ENCODE data around the gene MED31. TPM values are rescaled to one million over a fixed set of nuclear protein-coding genes. Genes with fewer than 3 reads are reported as not detected.
"Not testable (repeated sequence)": the region's sequence is repeated elsewhere in the genome, so short reads cannot be mapped to it uniquely, and the experiment has no call there.

The MED31 gene
- polyA plus RNA-seq, 1 donor = 16.5 TPM

DNA sequence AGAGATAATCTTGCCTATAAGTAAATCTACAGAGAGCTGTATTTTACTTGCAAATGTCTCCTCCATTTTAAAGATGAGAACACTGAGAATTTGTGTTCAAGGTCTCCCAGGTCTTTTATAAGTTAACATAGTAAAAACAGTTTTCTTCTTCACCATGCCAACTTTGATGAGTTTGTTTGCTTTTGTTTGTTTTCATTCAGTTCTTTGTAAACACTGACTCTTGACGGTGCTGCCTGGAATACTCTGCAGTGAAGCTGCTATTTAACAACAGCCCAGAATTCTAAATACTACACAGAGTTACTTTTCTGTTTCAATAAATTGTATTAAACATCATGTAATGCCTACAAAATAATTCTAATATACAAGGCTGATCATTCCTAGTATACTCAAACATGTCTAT lies 53.7 kb downstream of the MED31 start:
- no CpG with 5 or more reads among the region's 1 CpG for WGBS (ENCODE audit: insufficient coverage, low lambda C conversion rate)
- Histone ChIP-seq H3K4me3 (ENCODE audit: low read length) (no peak overlapping the region), H3K36me3 (ENCODE audit: control insufficient read depth, insufficient read depth, low read length) (peaks cover 60% of the 10 kb centered on the region), H3K27me3 (ENCODE audit: control insufficient read depth, insufficient read depth, low read length) (no peaks in the 10 kb centered on the region), H3K9me3 (ENCODE audit: control insufficient read depth, low read depth, low read length) (no peaks in the 10 kb centered on the region), H3K4me1 (ENCODE audit: control insufficient read depth, insufficient read depth, low read length) (no peaks in the 10 kb centered on the region), H3K27ac (ENCODE audit: low read length) (no peak overlapping the region)
- DNase-seq = no peak

GRCh38 chr17:6596941-6597340 lies 54.5 kb downstream of the MED31 start:
- Histone ChIP-seq H3K9me3 (ENCODE audit: control insufficient read depth, low read depth, low read length) (no peaks in the 10 kb centered on the region), H3K4me3 (ENCODE audit: low read length) (no peak overlapping the region), H3K27ac (ENCODE audit: low read length) (no peak overlapping the region), H3K27me3 (ENCODE audit: control insufficient read depth, insufficient read depth, low read length) (no peaks in the 10 kb centered on the region), H3K36me3 (ENCODE audit: control insufficient read depth, insufficient read depth, low read length) (peaks cover 54% of the 10 kb centered on the region), H3K4me1 (ENCODE audit: control insufficient read depth, insufficient read depth, low read length) (no peaks in the 10 kb centered on the region)
- no peak for DNase-seq
- WGBS (ENCODE audit: insufficient coverage, low lambda C conversion rate) = 100% methylated on average over 2 of the region's 4 CpGs

DNA sequence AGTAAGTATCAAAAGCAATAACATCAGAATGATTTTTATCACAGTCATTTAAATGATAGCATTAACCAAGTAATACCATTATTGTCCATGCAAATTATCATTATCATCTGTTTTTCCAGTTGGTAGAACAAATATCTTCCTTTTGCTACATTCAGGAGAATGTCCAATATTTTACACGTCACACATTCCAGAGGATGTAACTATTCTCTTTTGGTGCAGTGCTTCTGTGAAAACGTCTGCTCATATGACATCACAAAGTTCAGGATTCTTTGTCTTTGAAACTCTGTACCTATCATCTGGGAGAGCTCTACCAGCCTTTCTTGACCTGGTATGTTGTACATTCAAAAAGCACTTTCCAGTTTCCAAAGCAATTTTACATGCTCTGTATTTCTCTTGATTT lies 54.9 kb downstream of the MED31 start:
- WGBS (ENCODE audit: insufficient coverage, low lambda C conversion rate) = no CpG with 5 or more reads among the region's 2 CpGs
- DNase-seq = no peak
- no peaks in the 10 kb centered on the region for H3K4me1 ChIP-seq (ENCODE audit: control insufficient read depth, insufficient read depth, low read length)
- H3K27me3 ChIP-seq (ENCODE audit: control insufficient read depth, insufficient read depth, low read length) = no peaks in the 10 kb centered on the region
- H3K9me3 ChIP-seq (ENCODE audit: control insufficient read depth, low read depth, low read length) = no peaks in the 10 kb centered on the region
- no peak overlapping the region for H3K4me3 ChIP-seq (ENCODE audit: low read length)
- peaks cover 57% of the 10 kb centered on the region for H3K36me3 ChIP-seq (ENCODE audit: control insufficient read depth, insufficient read depth, low read length)
- no peak overlapping the region for H3K27ac ChIP-seq (ENCODE audit: low read length)

GRCh38 chr17:6596081-6596480 lies 55.3 kb downstream of the MED31 start:
- WGBS (ENCODE audit: insufficient coverage, low lambda C conversion rate) = 100% methylated on average over 1 of the region's 7 CpGs
- Histone ChIP-seq H3K27me3 (ENCODE audit: control insufficient read depth, insufficient read depth, low read length) (no peaks in the 10 kb centered on the region), H3K9me3 (ENCODE audit: control insufficient read depth, low read depth, low read length) (no peaks in the 10 kb centered on the region), H3K4me1 (ENCODE audit: control insufficient read depth, insufficient read depth, low read length) (no peaks in the 10 kb centered on the region), H3K36me3 (ENCODE audit: control insufficient read depth, insufficient read depth, low read length) (peaks cover 55% of the 10 kb centered on the region), H3K4me3 (ENCODE audit: low read length) (no peak overlapping the region), H3K27ac (ENCODE audit: low read length) (no peak overlapping the region)
- DNase-seq = no peak

DNA sequence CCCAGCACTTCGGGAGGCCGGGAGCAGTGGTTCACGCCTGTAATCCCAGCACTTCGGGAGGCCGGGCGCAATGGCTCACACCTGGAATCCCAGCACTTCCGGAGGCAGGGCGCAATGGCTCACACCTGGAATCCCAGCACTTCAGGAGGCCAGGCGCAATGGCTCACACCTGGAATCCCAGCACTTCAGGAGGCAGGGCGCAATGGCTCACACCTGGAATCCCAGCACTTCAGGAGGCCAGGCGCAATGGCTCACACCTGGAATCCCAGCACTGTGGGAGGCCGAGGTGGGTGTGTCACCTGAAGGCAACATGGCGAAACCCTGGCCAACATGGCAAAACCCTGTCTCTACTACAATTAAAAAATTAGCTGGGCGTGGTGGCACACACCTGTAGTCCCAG lies 58.0 kb downstream of the MED31 start:
- DNase-seq; H3K4me1 ChIP-seq (ENCODE audit: control insufficient read depth, insufficient read depth, low read length); H3K4me3 ChIP-seq (ENCODE audit: low read length); H3K27me3 ChIP-seq (ENCODE audit: control insufficient read depth, insufficient read depth, low read length); H3K9me3 ChIP-seq (ENCODE audit: control insufficient read depth, low read depth, low read length); H3K27ac ChIP-seq (ENCODE audit: low read length): not testable (repeated sequence)
- peaks cover 56% of the 10 kb centered on the region for H3K36me3 ChIP-seq (ENCODE audit: control insufficient read depth, insufficient read depth, low read length)
- no CpG with 5 or more reads among the region's 14 CpGs for WGBS (ENCODE audit: insufficient coverage, low lambda C conversion rate)

Other genes with a start within 250 kb of the MED31 start
- gene AIPL1, start 216.5 kb downstream of the MED31 start, polyA plus RNA-seq = not detected
- gene PIMREG, start 207.2 kb downstream of the MED31 start, polyA plus RNA-seq = 9.7 TPM
- gene PITPNM3, start 95.0 kb downstream of the MED31 start, polyA plus RNA-seq = 1.4 TPM
- gene KIAA0753, start 10.9 kb downstream of the MED31 start, polyA plus RNA-seq = 15.9 TPM
- 136 TPM for gene TXNDC17, start 10.5 kb downstream of the MED31 start, polyA plus RNA-seq
- 8.1 TPM for gene C17orf100, start 157 bp upstream of the MED31 start, polyA plus RNA-seq
- 1.9 TPM for gene SLC13A5, start 61.8 kb upstream of the MED31 start, polyA plus RNA-seq
- 70.4 TPM for gene XAF1, start 104.4 kb upstream of the MED31 start, polyA plus RNA-seq
- gene FBXO39, start 124.6 kb upstream of the MED31 start, polyA plus RNA-seq = 1.8 TPM
- 0.25 TPM for gene TEKT1, start 180.1 kb upstream of the MED31 start, polyA plus RNA-seq